ENCODE results near the gene NUP93. TPM values are rescaled to one million over a fixed set of nuclear protein-coding genes. Genes with fewer than 3 reads are reported as not detected.

The NUP93 gene
- polyA plus RNA-seq, 1 donor (not counting 4 experiments of a cell fraction or from before 2014, with no cell fraction given) = 74.1 TPM

DNA sequence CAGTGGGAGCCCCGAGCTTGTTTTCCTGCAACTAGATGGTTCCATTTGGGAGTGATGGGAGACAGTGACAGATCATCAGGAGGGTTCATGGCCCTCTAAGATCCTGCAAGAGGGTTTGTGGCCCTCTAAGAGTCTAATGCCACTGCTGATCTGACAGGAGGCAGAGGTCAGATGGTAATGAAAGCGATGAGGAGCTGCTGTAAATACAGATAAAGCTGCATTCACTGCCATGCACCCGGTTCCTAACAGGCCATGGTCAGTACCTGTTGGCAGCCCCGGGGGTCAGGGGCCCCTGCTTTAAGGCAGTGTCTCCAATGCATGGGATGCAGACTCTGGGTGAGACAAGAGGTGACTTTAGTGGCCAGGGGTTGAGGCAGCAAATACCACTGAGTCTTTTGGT lies 165.9 kb downstream of the NUP93 start:
- dilution Hi-C loops (cut with MboI; ENCODE audit: extremely low pct_ligation_motif_present, low sequenced_read_pairs) = no loop called here
- Histone ChIP-seq H4K20me1 (ENCODE audit: control insufficient read depth, extremely low read depth, insufficient read depth, low read length) (no peaks in the 10 kb centered on the region), H3K79me2 (ENCODE audit: control insufficient read depth, insufficient read depth, low read length) (no peaks in the 10 kb centered on the region), H3K4me3 (ENCODE audit: control insufficient read depth in 2 of 3, extremely low read depth in 1 of 3, insufficient read depth in 2 of 3, low read depth in 1 of 3, low read length in 3 of 3) (no peak overlapping the region), H3K27ac (ENCODE audit: control insufficient read depth, insufficient read depth, low read length) (no peak overlapping the region), H3K9ac (ENCODE audit: control insufficient read depth, extremely low read depth, insufficient read depth, low read length) (no peak overlapping the region), H3K36me3 (ENCODE audit: control insufficient read depth in 2 of 2, extremely low read depth in 1 of 2, insufficient read depth in 2 of 2, low read length in 2 of 2) (no peaks in the 10 kb centered on the region), H3K4me1 (ENCODE audit: control insufficient read depth, extremely low read depth, insufficient read depth, low read length) (no peaks in the 10 kb centered on the region), H3K9me1 (ENCODE audit: control insufficient read depth, extremely low read depth, insufficient read depth, low read length) (no peaks in the 10 kb centered on the region), H3K27me3 (ENCODE audit: control insufficient read depth, extremely low read depth, insufficient read depth, low read length) (no peaks in the 10 kb centered on the region), H3K4me2 (ENCODE audit: control insufficient read depth, extremely low read depth, insufficient read depth, low read depth, low read length) (no peak overlapping the region), H3K9me3 (ENCODE audit: control insufficient read depth, low read depth, low read length) (no peaks in the 10 kb centered on the region), H2AFZ (ENCODE audit: control insufficient read depth, low read length) (no peak overlapping the region)
- DNase-seq (ENCODE audit: low read depth, low spot score) (no peak), FAIRE-seq (no peak)
- no peak for TF ChIP-seq EZH2 (IDR thresholded peaks at IDR 0.05; ENCODE audit: low read length)
- TF ChIP-seq, protein P1, sequence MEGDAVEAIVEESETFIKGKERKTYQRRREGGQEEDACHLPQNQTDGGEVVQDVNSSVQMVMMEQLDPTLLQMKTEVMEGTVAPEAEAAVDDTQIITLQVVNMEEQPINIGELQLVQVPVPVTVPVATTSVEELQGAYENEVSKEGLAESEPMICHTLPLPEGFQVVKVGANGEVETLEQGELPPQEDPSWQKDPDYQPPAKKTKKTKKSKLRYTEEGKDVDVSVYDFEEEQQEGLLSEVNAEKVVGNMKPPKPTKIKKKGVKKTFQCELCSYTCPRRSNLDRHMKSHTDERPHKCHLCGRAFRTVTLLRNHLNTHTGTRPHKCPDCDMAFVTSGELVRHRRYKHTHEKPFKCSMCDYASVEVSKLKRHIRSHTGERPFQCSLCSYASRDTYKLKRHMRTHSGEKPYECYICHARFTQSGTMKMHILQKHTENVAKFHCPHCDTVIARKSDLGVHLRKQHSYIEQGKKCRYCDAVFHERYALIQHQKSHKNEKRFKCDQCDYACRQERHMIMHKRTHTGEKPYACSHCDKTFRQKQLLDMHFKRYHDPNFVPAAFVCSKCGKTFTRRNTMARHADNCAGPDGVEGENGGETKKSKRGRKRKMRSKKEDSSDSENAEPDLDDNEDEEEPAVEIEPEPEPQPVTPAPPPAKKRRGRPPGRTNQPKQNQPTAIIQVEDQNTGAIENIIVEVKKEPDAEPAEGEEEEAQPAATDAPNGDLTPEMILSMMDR (optimal IDR thresholded peaks at IDR 0.05 in 1 of 3, IDR thresholded peaks at IDR 0.05 in 1 of 3, conservative IDR thresholded peaks at IDR 0.05 in 1 of 3; ENCODE audit: extremely low read depth in 1 of 3, insufficient read depth in 2 of 3, low read length in 3 of 3) = no peak

DNA sequence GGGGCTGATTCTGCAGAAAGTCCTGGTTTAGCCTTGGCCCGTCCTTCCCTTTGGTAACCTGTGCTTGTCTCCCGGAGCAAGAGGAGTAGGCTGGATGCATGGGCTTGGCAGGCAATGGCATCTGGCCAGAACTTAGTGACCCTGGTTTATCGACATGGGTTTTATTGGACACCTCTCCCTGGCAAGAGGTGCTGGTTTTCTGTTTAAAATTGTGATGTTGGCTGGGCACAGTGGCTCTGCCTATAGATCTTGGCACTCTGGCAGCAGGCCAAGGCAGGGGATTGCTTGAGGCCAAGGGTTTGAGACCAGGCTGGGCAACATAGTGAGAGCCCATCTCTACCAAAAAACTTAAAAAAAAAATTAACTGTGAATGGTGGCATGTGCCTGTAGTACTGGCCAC lies 166.3 kb downstream of the NUP93 start:
- no peaks in the 10 kb centered on the region for H3K36me3 ChIP-seq (ENCODE audit: control insufficient read depth in 2 of 2, extremely low read depth in 1 of 2, insufficient read depth in 2 of 2, low read length in 2 of 2)
- no peak overlapping the region for H3K27ac ChIP-seq (ENCODE audit: control insufficient read depth, insufficient read depth, low read length)
- FAIRE-seq = no peak
- H3K9ac ChIP-seq (ENCODE audit: control insufficient read depth, extremely low read depth, insufficient read depth, low read length) = no peak overlapping the region
- H3K27me3 ChIP-seq (ENCODE audit: control insufficient read depth, extremely low read depth, insufficient read depth, low read length) = no peaks in the 10 kb centered on the region
- no peak overlapping the region for H3K4me2 ChIP-seq (ENCODE audit: control insufficient read depth, extremely low read depth, insufficient read depth, low read depth, low read length)
- H3K79me2 ChIP-seq (ENCODE audit: control insufficient read depth, insufficient read depth, low read length) = no peaks in the 10 kb centered on the region
- no peaks in the 10 kb centered on the region for H4K20me1 ChIP-seq (ENCODE audit: control insufficient read depth, extremely low read depth, insufficient read depth, low read length)
- H3K9me3 ChIP-seq (ENCODE audit: control insufficient read depth, low read depth, low read length) = no peaks in the 10 kb centered on the region
- no peak overlapping the region for H3K4me3 ChIP-seq (ENCODE audit: control insufficient read depth in 2 of 3, extremely low read depth in 1 of 3, insufficient read depth in 2 of 3, low read depth in 1 of 3, low read length in 3 of 3)
- TF ChIP-seq EZH2 (IDR thresholded peaks at IDR 0.05; ENCODE audit: low read length) = no peak
- H3K4me1 ChIP-seq (ENCODE audit: control insufficient read depth, extremely low read depth, insufficient read depth, low read length) = no peaks in the 10 kb centered on the region
- dilution Hi-C loops (cut with MboI; ENCODE audit: extremely low pct_ligation_motif_present, low sequenced_read_pairs) = no loop called here
- no peak for DNase-seq (ENCODE audit: low read depth, low spot score)
- no peak overlapping the region for H2AFZ ChIP-seq (ENCODE audit: control insufficient read depth, low read length)
- no peaks in the 10 kb centered on the region for H3K9me1 ChIP-seq (ENCODE audit: control insufficient read depth, extremely low read depth, insufficient read depth, low read length)

Measured in keratinocyte (primary cell).